ENCODE data around the gene CNTN4.
"Not testable (repeated sequence)": the region's sequence is repeated elsewhere in the genome, so short reads cannot be mapped to it uniquely, and the experiment has no call there.

Gene CNTN4

GRCh38 chr3:2908693-2909351, 810.2 kb downstream of the CNTN4 start:
- no peak for DNase-seq (ENCODE audit: low read depth in 3 of 3)

- DNase-seq (ENCODE audit: low read depth in 3 of 3) = no peak
Measured at GRCh38 chr3:2910997-2911396, 812.3 kb downstream of the CNTN4 start.

- no peak for DNase-seq (ENCODE audit: low read depth in 3 of 3)
Measured at GRCh38 chr3:2915826-2916225, 817.2 kb downstream of the CNTN4 start.

- not testable (repeated sequence) for DNase-seq (ENCODE audit: low read depth in 3 of 3)
Measured at GRCh38 chr3:2916640-2917039, 818.0 kb downstream of the CNTN4 start.

- no peak for DNase-seq (ENCODE audit: low read depth in 3 of 3)
Measured at GRCh38 chr3:2920103-2920502, 821.4 kb downstream of the CNTN4 start.

GRCh38 chr3:2921452-2921851, 822.8 kb downstream of the CNTN4 start:
- no peak for DNase-seq (ENCODE audit: low read depth in 3 of 3)

GRCh38 chr3:2921903-2922302, 823.2 kb downstream of the CNTN4 start:
- no peak for DNase-seq (ENCODE audit: low read depth in 3 of 3)

- DNase-seq (ENCODE audit: low read depth in 3 of 3) = no peak
Measured at GRCh38 chr3:2923390-2923789, 824.7 kb downstream of the CNTN4 start.

GRCh38 chr3:2927259-2927658, 828.6 kb downstream of the CNTN4 start:
- no peak for DNase-seq (ENCODE audit: low read depth in 3 of 3)

- DNase-seq (ENCODE audit: low read depth in 3 of 3) = no peak
Measured at GRCh38 chr3:2929574-2929973, 830.9 kb downstream of the CNTN4 start.

- DNase-seq (ENCODE audit: low read depth in 3 of 3) = no peak
Measured at GRCh38 chr3:2931265-2931664, 832.6 kb downstream of the CNTN4 start.

- DNase-seq (ENCODE audit: low read depth in 3 of 3) = no peak
Measured at GRCh38 chr3:2934541-2934940, 835.9 kb downstream of the CNTN4 start.

GRCh38 chr3:2937055-2937454, 838.4 kb downstream of the CNTN4 start:
- no peak for DNase-seq (ENCODE audit: low read depth in 3 of 3)

- no peak for DNase-seq (ENCODE audit: low read depth in 3 of 3)
Measured at GRCh38 chr3:2937592-2937991, 838.9 kb downstream of the CNTN4 start.

GRCh38 chr3:2938711-2939110, 840.0 kb downstream of the CNTN4 start:
- no peak for DNase-seq (ENCODE audit: low read depth in 3 of 3)

- DNase-seq (ENCODE audit: low read depth in 3 of 3) = no peak
Measured at GRCh38 chr3:2940062-2940461, 841.4 kb downstream of the CNTN4 start.

- no peak for DNase-seq (ENCODE audit: low read depth in 3 of 3)
Measured at GRCh38 chr3:2944628-2945027, 846.0 kb downstream of the CNTN4 start.

GRCh38 chr3:2945121-2945520, 846.5 kb downstream of the CNTN4 start:
- DNase-seq (ENCODE audit: low read depth in 3 of 3) = no peak

GRCh38 chr3:2947536-2947935, 848.9 kb downstream of the CNTN4 start:
- DNase-seq (ENCODE audit: low read depth in 3 of 3) = no peak

GRCh38 chr3:2948882-2949281, 850.2 kb downstream of the CNTN4 start:
- no peak for DNase-seq (ENCODE audit: low read depth in 3 of 3)

- DNase-seq (ENCODE audit: low read depth in 3 of 3) = no peak
Measured at GRCh38 chr3:2950159-2950558, 851.5 kb downstream of the CNTN4 start.

GRCh38 chr3:2957115-2957514, 858.4 kb downstream of the CNTN4 start:
- no peak for DNase-seq (ENCODE audit: low read depth in 3 of 3)

GRCh38 chr3:2958551-2958950, 859.9 kb downstream of the CNTN4 start:
- DNase-seq (ENCODE audit: low read depth in 3 of 3) = no peak

- no peak for DNase-seq (ENCODE audit: low read depth in 3 of 3)
Measured at GRCh38 chr3:2961576-2961975, 862.9 kb downstream of the CNTN4 start.
